CD4-positive, alpha-beta T cell (primary cell): Measurements from ENCODE around the gene TRIM46. TPM values are rescaled to one million over a fixed set of nuclear protein-coding genes. Genes with fewer than 3 reads are reported as not detected.

Experiments
- ATAC-seq: fragments of 200-7000 bp; cut with Tn5 transposase; one replicate; pipeline ENCODE4 v1.10.0; 2022; ENCODE audit warnings: mild to moderate bottlenecking; ENCODE audit not compliant: poor library complexity
- CTCF ChIA-PET: fragments of 350-600 bp; sonication (Branson Sonifier 250); formaldehyde crosslinking; loops from one replicate; lab custom pipeline; 2021; ENCODE audit warnings: antibody characterized with exemption, inconsistent platforms; lab: Charles Lee
- POLR2A ChIA-PET: fragments of 350-600 bp; sonication (Branson Sonifier 250); formaldehyde crosslinking; loops from one replicate; lab custom pipeline; 2021; ENCODE audit warnings: antibody characterized with exemption, inconsistent platforms; lab: Charles Lee
- DNase-seq, 14 experiments: peaks; one replicate each; pipeline ENCODE4 v3.0.0-alpha.2; 2013 to 2020; ENCODE audit warnings: mixed read lengths in 2 of 14
- H3K27ac ChIP-seq, 2 donors: one replicate each; pipeline versions ENCODE4 v1.5.1 to v1.7.0; 2013; ENCODE audit warnings: low read length in 2 of 2, low read depth in 1 of 2, mild to moderate bottlenecking in 1 of 2
- H3K27me3 ChIP-seq, 2 experiments: 1 replicate in 1 of 2; 2 replicates in 1 of 2; pipeline versions ENCODE4 v1.6.1 to v1.7.0; 2013; ENCODE audit warnings: low read length in 2 of 2, control low read depth in 1 of 2, mild to moderate bottlenecking in 1 of 2, moderate library complexity in 1 of 2; ENCODE audit not compliant: insufficient read depth in 2 of 2, control insufficient read depth in 1 of 2
- H3K36me3 ChIP-seq: one replicate; pipeline ENCODE4 v1.6.1; 2013; ENCODE audit warnings: low read length, control low read depth; ENCODE audit not compliant: insufficient read depth
- H3K4me1 ChIP-seq: one replicate; pipeline ENCODE4 v1.6.1; 2013; ENCODE audit warnings: low read length, control low read depth; ENCODE audit not compliant: insufficient read depth
- H3K4me3 ChIP-seq: one replicate; pipeline ENCODE4 v1.5.1; 2013; ENCODE audit warnings: mild to moderate bottlenecking, low read length, moderate library complexity
- H3K9me3 ChIP-seq, 2 experiments: 1 replicate in 1 of 2; 2 replicates in 1 of 2; pipeline versions ENCODE4 v1.6.1 to v1.7.0; 2013; ENCODE audit warnings: low read length in 2 of 2, mild to moderate bottlenecking in 2 of 2, control low read depth in 1 of 2, moderate library complexity in 1 of 2; ENCODE audit not compliant: control insufficient read depth in 1 of 2, insufficient read depth in 1 of 2
- H3K27ac Mint-ChIP-seq: one replicate; pipeline ENCODE4 v1.8.0; 2020; ENCODE audit warnings: mixed read lengths
- H3K27me3 Mint-ChIP-seq: one replicate; pipeline ENCODE4 v1.8.0; 2021; ENCODE audit warnings: mixed read lengths
- H3K36me3 Mint-ChIP-seq: one replicate; pipeline ENCODE4 v1.8.0; 2021; ENCODE audit warnings: low read depth, mixed read lengths
- H3K4me1 Mint-ChIP-seq: one replicate; pipeline ENCODE4 v1.8.0; 2021; ENCODE audit warnings: low read depth, mixed read lengths
- H3K4me3 Mint-ChIP-seq: one replicate; pipeline ENCODE4 v1.8.0; 2020; ENCODE audit warnings: mild to moderate bottlenecking, mixed read lengths
- H3K9me3 Mint-ChIP-seq: one replicate; pipeline ENCODE4 v1.8.0; 2020; ENCODE audit warnings: mixed read lengths
- CTCF ChIP-seq: fragments of 200-600 bp; IDR thresholded peaks from one replicate; pipeline ENCODE4 v1.8.0; 2022; ENCODE audit warnings: antibody characterized with exemption, mild to moderate bottlenecking
- intact Hi-C, 2 experiments: fragments of 100-400 bp; cut with DNase I in 1 of 2; cut with micrococcal nuclease in 1 of 2; formaldehyde crosslinking; loops; one replicate each; pipeline versions ENCODE4 v1.15.1 to v1.9.0; 2023 to 2025; cut with DNase I, micrococcal nuclease
- total RNA-seq, 174 experiments: library from RNA in 2 of 174; stranded (reverse) in 2 of 174; gene quantifications; one replicate each; pipeline ENCODE4 v1.2.3 and lab custom pipeline; 2021 to 2026

The TRIM46 gene
- total RNA-seq, 2 experiments from 2014 or later = 2.9 to 3.0 TPM

GRCh38 chr1:155179112-155180031, 5.7 kb downstream of the TRIM46 start:
- H3K4me3 Mint-ChIP-seq = no peak overlapping the region
- H3K4me1 Mint-ChIP-seq = peaks cover 22% of the 10 kb centered on the region
- Histone ChIP-seq H3K4me1 (peaks cover 29% of the 10 kb centered on the region), H3K4me3 (no peak overlapping the region), H3K9me3 (no peaks in the 10 kb centered on the region), H3K36me3 (peaks cover 46% of the 10 kb centered on the region), H3K27me3 (no peaks in the 10 kb centered on the region), H3K27ac (no peak overlapping the region)
- TF ChIP-seq CTCF = no peak
- ChIA-PET CTCF (no interaction called here), POLR2A (interaction anchor here (0.9 kb wide), 1 partner anchor 14 kb away, joined by 3 read pairs; no protein-coding TSS in a partner anchor)
- intact Hi-C loops = loop anchor here (5.0 kb wide), 2 partner anchors 63 to 143 kb away; partner anchors contain the start of gene RUSC1 (in 1 of the 2)
- DNase-seq = peak in 3 of 14 experiments; percentile 2 to 24 (median 21)
- no peaks in the 10 kb centered on the region for H3K9me3 Mint-ChIP-seq
- H3K36me3 Mint-ChIP-seq = peaks cover 36% of the 10 kb centered on the region
- H3K27ac Mint-ChIP-seq = no peak overlapping the region
- ATAC-seq = no peak
- no peaks in the 10 kb centered on the region for H3K27me3 Mint-ChIP-seq

GRCh38 chr1:155181371-155182051, 7.9 kb downstream of the TRIM46 start:
- Mint-ChIP-seq H3K27ac (no peak overlapping the region), H3K4me1 (peaks cover 5% of the 10 kb centered on the region), H3K9me3 (no peaks in the 10 kb centered on the region), H3K4me3 (no peak overlapping the region), H3K27me3 (no peaks in the 10 kb centered on the region), H3K36me3 (peaks cover 33% of the 10 kb centered on the region)
- Histone ChIP-seq H3K27me3 (no peaks in the 10 kb centered on the region), H3K27ac (no peak overlapping the region), H3K4me3 (no peak overlapping the region), H3K4me1 (peaks cover 8% of the 10 kb centered on the region), H3K36me3 (peaks cover 49% of the 10 kb centered on the region), H3K9me3 (no peaks in the 10 kb centered on the region)
- CTCF ChIA-PET = no interaction called here
- DNase-seq (no peak), ATAC-seq (no peak)
- TF ChIP-seq CTCF = no peak
- intact Hi-C loops = no loop called here
- POLR2A ChIA-PET = no interaction called here

- Mint-ChIP-seq H3K9me3 (no peaks in the 10 kb centered on the region), H3K4me3 (no peak overlapping the region), H3K27ac (no peak overlapping the region), H3K36me3 (peaks cover 30% of the 10 kb centered on the region), H3K4me1 (no peaks in the 10 kb centered on the region), H3K27me3 (no peaks in the 10 kb centered on the region)
- ATAC-seq (no peak), DNase-seq (no peak)
- POLR2A ChIA-PET = no interaction called here
- no peaks in the 10 kb centered on the region for H3K9me3 ChIP-seq
- H3K4me3 ChIP-seq = no peak overlapping the region
- CTCF ChIA-PET = no interaction called here
- peaks cover 45% of the 10 kb centered on the region for H3K36me3 ChIP-seq
- intact Hi-C loops = no loop called here
- peaks cover 2% of the 10 kb centered on the region for H3K4me1 ChIP-seq
- H3K27me3 ChIP-seq = no peaks in the 10 kb centered on the region
- no peak overlapping the region for H3K27ac ChIP-seq
- no peak for TF ChIP-seq CTCF
These were observed 8.5 kb downstream of the TRIM46 start for GRCh38 chr1:155182052-155182550.
